Measurements from ENCODE around the gene CHST9.

GRCh38 chr18:27005589-27005988 is 179.5 kb downstream of the CHST9 start:
- TF ChIP-seq CTCF (IDR thresholded peaks at IDR 0.05) (peak in 3 of 4 donors; percentile 28 to 39 (median 31)), POLR2A (IDR thresholded peaks at IDR 0.05) (no peak)
